ENCODE results near the gene ACTG1. TPM values are rescaled to one million over a fixed set of nuclear protein-coding genes. Genes with fewer than 3 reads are reported as not detected.

Gene ACTG1
- total and polyA plus RNA-seq, 4 donors, result 347 to 1,699 (median 1,282) TPM

GRCh38 chr17:81553616-81554181 lies 41.1 kb upstream of the ACTG1 start:
- Histone ChIP-seq H3K9ac (ENCODE audit: low read depth in 1 of 2, low read length in 2 of 2) (peak overlapping the region in 1 of 2 donors; percentile 17), H3K4me3 (ENCODE audit: low read depth in 1 of 3, low read length in 3 of 3) (peak overlapping the region in 1 of 3 donors; percentile 94), H3K27me3 (ENCODE audit: control insufficient read depth in 4 of 4, insufficient read depth in 4 of 4, low read length in 3 of 4) (no peaks in the 10 kb centered on the region), H3K36me3 (ENCODE audit: control insufficient read depth in 4 of 4, insufficient read depth in 3 of 4, low read depth in 1 of 4, low read length in 3 of 4) (peaks cover 2 to 29% (median 8%) of the 10 kb centered on the region in 4 donors), H3K4me1 (ENCODE audit: control insufficient read depth in 4 of 4, insufficient read depth in 4 of 4, low read length in 3 of 4) (peaks cover 5 to 35% (median 31%) of the 10 kb centered on the region in 4 donors), H3K27ac (ENCODE audit: low read depth in 1 of 2, low read length in 2 of 2) (peak overlapping the region in 1 of 2 donors; percentile 33), H3K9me3 (ENCODE audit: control insufficient read depth in 4 of 4, low read length in 3 of 4) (no peaks in the 10 kb centered on the region)
- no peak for DNase-seq (ENCODE audit: low spot score)
- TF ChIP-seq GABPA (IDR thresholded peaks at IDR 0.05 in 1 of 2, conservative IDR thresholded peaks at IDR 0.05 in 1 of 2) (no peak), HNF4G (IDR thresholded peaks at IDR 0.05) (no peak), SP1 (IDR thresholded peaks at IDR 0.05) (no peak), HNF4A (conservative IDR thresholded peaks at IDR 0.05) (no peak), YY1 (IDR thresholded peaks at IDR 0.05) (no peak), REST (IDR thresholded peaks at IDR 0.05) (no peak), NR2F2 (IDR thresholded peaks at IDR 0.05) (no peak), FOXA1 (IDR thresholded peaks at IDR 0.05) (no peak), CTCF (IDR thresholded peaks at IDR 0.05; ENCODE audit: low read depth, low read length, missing input control) (no peak), EGR1 (IDR thresholded peaks at IDR 0.05; ENCODE audit: low read depth in 2 of 2) (no peak), ZBTB33 (IDR thresholded peaks at IDR 0.05) (no peak), JUND (IDR thresholded peaks at IDR 0.05) (no peak)
- TF ChIP-seq, protein P1, sequence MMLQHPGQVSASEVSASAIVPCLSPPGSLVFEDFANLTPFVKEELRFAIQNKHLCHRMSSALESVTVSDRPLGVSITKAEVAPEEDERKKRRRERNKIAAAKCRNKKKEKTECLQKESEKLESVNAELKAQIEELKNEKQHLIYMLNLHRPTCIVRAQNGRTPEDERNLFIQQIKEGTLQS (IDR thresholded peaks at IDR 0.05), result no peak
- 57% methylated on average over 24 of the region's 24 CpGs for WGBS

DNA sequence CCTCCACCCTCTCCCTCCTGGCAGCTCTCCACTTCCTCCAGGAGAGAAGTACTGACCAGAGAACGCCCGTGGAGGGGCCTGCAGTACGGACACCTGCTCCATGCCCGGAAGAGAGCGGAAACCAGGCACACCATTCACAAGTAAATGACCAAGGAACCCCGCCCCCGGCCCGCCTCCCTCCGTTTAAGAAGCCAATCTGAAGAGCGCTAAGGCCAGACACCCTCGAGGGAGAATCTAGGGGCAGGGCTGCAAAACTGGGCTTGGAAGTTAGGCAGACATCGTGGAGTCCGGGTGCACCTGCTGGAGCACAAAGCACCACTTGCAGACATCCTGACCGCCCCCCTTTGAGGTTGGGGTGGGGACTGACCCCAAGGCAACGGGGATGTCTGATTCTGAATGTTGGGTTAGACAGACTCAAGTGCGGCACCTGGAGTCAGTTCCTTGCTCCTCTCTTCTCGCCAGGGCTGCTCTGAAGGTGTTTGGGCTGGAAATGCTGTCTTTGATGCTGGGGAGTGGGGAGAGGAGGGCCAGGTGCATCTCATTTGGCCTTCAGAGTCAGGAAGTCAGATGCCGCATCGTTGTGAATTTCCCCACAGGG lies 40.5 kb upstream of the ACTG1 start:
- peaks cover 0 to 24% (median 3%) of the 10 kb centered on the region in 4 donors for H3K36me3 ChIP-seq (ENCODE audit: control insufficient read depth in 4 of 4, insufficient read depth in 3 of 4, low read depth in 1 of 4, low read length in 3 of 4)
- H3K27ac ChIP-seq (ENCODE audit: low read depth in 1 of 2, low read length in 2 of 2), result peak overlapping the region; percentile 85 to 86
- WGBS, result 13% methylated on average over 19 of the region's 19 CpGs
- H3K4me3 ChIP-seq (ENCODE audit: low read depth in 1 of 3, low read length in 3 of 3), result peak overlapping the region; percentile 77 to 97 (median 94)
- H3K4me1 ChIP-seq (ENCODE audit: control insufficient read depth in 4 of 4, insufficient read depth in 4 of 4, low read length in 3 of 4), result peaks cover 5 to 36% (median 31%) of the 10 kb centered on the region in 4 donors
- no peaks in the 10 kb centered on the region for H3K9me3 ChIP-seq (ENCODE audit: control insufficient read depth in 4 of 4, low read length in 3 of 4)
- H3K27me3 ChIP-seq (ENCODE audit: control insufficient read depth in 4 of 4, insufficient read depth in 4 of 4, low read length in 3 of 4), result no peaks in the 10 kb centered on the region
- H3K9ac ChIP-seq (ENCODE audit: low read depth in 1 of 2, low read length in 2 of 2), result peak overlapping the region in 1 of 2 donors; percentile 17
- DNase-seq (ENCODE audit: low spot score), result peak; percentile 69
- TF ChIP-seq HNF4A (conservative IDR thresholded peaks at IDR 0.05) (no peak), RXRA (IDR thresholded peaks at IDR 0.05) (no peak), TAF1 (conservative IDR thresholded peaks at IDR 0.05) (no peak), RAD21 (IDR thresholded peaks at IDR 0.05) (no peak), FOXA1 (IDR thresholded peaks at IDR 0.05) (no peak), NR2F2 (IDR thresholded peaks at IDR 0.05) (no peak), ZBTB33 (IDR thresholded peaks at IDR 0.05) (no peak), GABPA (IDR thresholded peaks at IDR 0.05 in 1 of 2, conservative IDR thresholded peaks at IDR 0.05 in 1 of 2) (no peak), FOXA2 (IDR thresholded peaks at IDR 0.05) (no peak), SP1 (IDR thresholded peaks at IDR 0.05) (no peak), YY1 (IDR thresholded peaks at IDR 0.05) (no peak), HNF4G (IDR thresholded peaks at IDR 0.05) (no peak)
- TF ChIP-seq, protein P1 (IDR thresholded peaks at IDR 0.05), result no peak
- TF ChIP-seq, protein P2, sequence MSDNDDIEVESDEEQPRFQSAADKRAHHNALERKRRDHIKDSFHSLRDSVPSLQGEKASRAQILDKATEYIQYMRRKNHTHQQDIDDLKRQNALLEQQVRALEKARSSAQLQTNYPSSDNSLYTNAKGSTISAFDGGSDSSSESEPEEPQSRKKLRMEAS (IDR thresholded peaks at IDR 0.05), result no peak
